HEK293 (cell line): ENCODE results near the gene LRP1B.

ENCODE experiments used
- CTCF ChIA-PET: fragments of 350-600 bp; formaldehyde crosslinking; extraction: SDS; loops from one replicate; lab custom pipeline; 2021; ENCODE audit warnings: antibody characterized with exemption; lab: Yijun Ruan, JAX
- POLR2A ChIA-PET: fragments of 300-600 bp; formaldehyde crosslinking; extraction: SDS; loops from one replicate; lab custom pipeline; 2020; ENCODE audit warnings: antibody characterized with exemption, inconsistent platforms; lab: Yijun Ruan, JAX
- H3K27ac ChIP-seq: fragments of 200-500 bp; sonication (Bioruptor generic); 2 replicates; pipeline ENCODE4 v1.5.1; 2014; ENCODE audit warnings: low read depth, low read length, control low read depth, inconsistent platforms; ENCODE audit errors: extremely low read depth
- H3K36me3 ChIP-seq, 2 experiments: fragments of 200-500 bp in 1 of 2; sonication (Bioruptor generic) in 1 of 2; 1 replicate in 1 of 2; 2 replicates in 1 of 2; pipeline ENCODE4 v1.5.1; 2014 to 2017; ENCODE audit warnings: inconsistent platforms in 2 of 2, low read length in 2 of 2; ENCODE audit not compliant: control insufficient read depth in 2 of 2, insufficient read depth in 1 of 2
- H3K4me1 ChIP-seq: fragments of 200-500 bp; sonication (Bioruptor generic); 2 replicates; pipeline ENCODE4 v1.5.1; 2014; ENCODE audit warnings: mild to moderate bottlenecking, low read length, inconsistent platforms; ENCODE audit not compliant: control insufficient read depth, insufficient read depth
- H3K4me3 ChIP-seq: 2 replicates; pipeline ENCODE4 v1.5.1; 2011; ENCODE audit warnings: low read depth, mild to moderate bottlenecking, control low read depth, low read length, moderate library complexity
- H3K9me3 ChIP-seq: fragments of 200-500 bp; sonication (Bioruptor generic); 2 replicates; pipeline ENCODE4 v1.5.1; 2014; ENCODE audit warnings: low read depth, low read length, inconsistent platforms; ENCODE audit not compliant: control insufficient read depth, insufficient read depth
- CTCF ChIP-seq: fragments of 450-650 bp; formaldehyde crosslinking; IDR thresholded peaks from 2 replicates; pipeline ENCODE4 v1.5.1; 2016; ENCODE audit warnings: missing biosample characterization, missing genetic modification characterization
- IKZF3 ChIP-seq: fragments of 450-650 bp; IDR thresholded peaks from 2 replicates; pipeline ENCODE4 v1.5.0; 2018; ENCODE audit warnings: missing biosample characterization, mild to moderate bottlenecking, missing genetic modification characterization, moderate library complexity
- KLF17 ChIP-seq: fragments of 450-650 bp; formaldehyde crosslinking; IDR thresholded peaks from 2 replicates; pipeline ENCODE4 v1.5.1; 2016; ENCODE audit warnings: missing biosample characterization, missing genetic modification characterization
- KLF9 ChIP-seq: fragments of 450-650 bp; formaldehyde crosslinking; IDR thresholded peaks from 2 replicates; pipeline ENCODE4 v1.5.1; 2016; ENCODE audit warnings: missing biosample characterization, missing genetic modification characterization, low read depth
- PRDM1 ChIP-seq: fragments of 450-650 bp; formaldehyde crosslinking; IDR thresholded peaks from 2 replicates; pipeline ENCODE4; 2016; ENCODE audit warnings: missing biosample characterization, missing genetic modification characterization
- PRDM10 ChIP-seq: fragments of 450-650 bp; formaldehyde crosslinking; IDR thresholded peaks from 2 replicates; pipeline ENCODE4 v1.5.1; 2016; ENCODE audit warnings: missing biosample characterization, missing genetic modification characterization
- ZBTB11 ChIP-seq: fragments of 450-650 bp; formaldehyde crosslinking; conservative IDR thresholded peaks from 2 replicates; pipeline ENCODE4 v1.5.1; 2016; ENCODE audit warnings: low read depth, missing biosample characterization, missing genetic modification characterization
- ZBTB20 ChIP-seq: fragments of 450-650 bp; formaldehyde crosslinking; IDR thresholded peaks from 2 replicates; pipeline ENCODE4 v1.5.1; 2016; ENCODE audit warnings: missing biosample characterization, missing genetic modification characterization
- ZBTB44 ChIP-seq: fragments of 450-650 bp; IDR thresholded peaks from 2 replicates; pipeline ENCODE4 v1.5.1; 2018; ENCODE audit warnings: missing biosample characterization, mild to moderate bottlenecking, missing genetic modification characterization
- ZNF10 ChIP-seq: fragments of 450-650 bp; formaldehyde crosslinking; IDR thresholded peaks from 2 replicates; pipeline ENCODE4 v1.5.1; 2017; ENCODE audit warnings: missing biosample characterization, missing genetic modification characterization
- ZNF184 ChIP-seq: fragments of 450-650 bp; IDR thresholded peaks from 2 replicates; pipeline ENCODE4 v1.5.1; 2018; ENCODE audit warnings: missing biosample characterization, mild to moderate bottlenecking, missing genetic modification characterization
- ZNF2 ChIP-seq: fragments of 450-650 bp; formaldehyde crosslinking; IDR thresholded peaks from 2 replicates; pipeline ENCODE4 v1.5.1; 2016; ENCODE audit warnings: missing biosample characterization, missing genetic modification characterization
- ZNF280C ChIP-seq: fragments of 450-650 bp; formaldehyde crosslinking; IDR thresholded peaks from 2 replicates; pipeline ENCODE4 v1.5.1; 2016; ENCODE audit warnings: missing biosample characterization, missing genetic modification characterization
- ZNF335 ChIP-seq: fragments of 450-650 bp; formaldehyde crosslinking; conservative IDR thresholded peaks from 2 replicates; pipeline ENCODE4 v1.5.1; 2016; ENCODE audit warnings: missing biosample characterization, missing genetic modification characterization
- ZNF366 ChIP-seq: fragments of 450-650 bp; formaldehyde crosslinking; conservative IDR thresholded peaks from 2 replicates; pipeline ENCODE4 v1.5.1; 2016; ENCODE audit warnings: missing biosample characterization, missing genetic modification characterization
- ZNF629 ChIP-seq: fragments of 450-650 bp; formaldehyde crosslinking; IDR thresholded peaks from 2 replicates; pipeline ENCODE4 v1.5.1; 2017; ENCODE audit warnings: missing biosample characterization, missing genetic modification characterization
- ZNF692 ChIP-seq: fragments of 450-650 bp; formaldehyde crosslinking; IDR thresholded peaks from 2 replicates; pipeline ENCODE4 v1.5.1; 2016; ENCODE audit warnings: missing biosample characterization, missing genetic modification characterization
- ZNF843 ChIP-seq: fragments of 450-650 bp; formaldehyde crosslinking; IDR thresholded peaks from 2 replicates; pipeline ENCODE4 v1.5.1; 2016; ENCODE audit warnings: missing biosample characterization, missing genetic modification characterization

Gene LRP1B

GRCh38 chr2:142131010-142131669 is at the start of gene LRP1B:
Gene LRP1B (minus strand): TSS chr2:142131016. CDS start chr2:142130729, 287 bp downstream.
- Histone ChIP-seq H3K27ac (peak within 1 kb of the TSS; percentile 87), H3K36me3 (no peaks in the 10 kb centered on the region), H3K4me1 (peaks cover 3% of the 10 kb centered on the region), H3K4me3 (peak within 1 kb of the TSS; percentile 69), H3K9me3 (no peaks in the 10 kb centered on the region)
- POLR2A ChIA-PET, result no interaction called here
- CTCF ChIA-PET, result interaction anchor here (0.7 to 1.7 kb wide), 3 partner anchors 9 to 210 kb away, joined by 4 to 5 read pairs (median 4); no protein-coding TSS in a partner anchor
- TF ChIP-seq ZNF692 (tag by site-specific recombination) (no peak), CTCF (tag by site-specific recombination) (no peak), ZNF366 (tag by site-specific recombination) (peak; percentile 55; the same call in 1 of the 2 replicates), KLF17 (no peak), ZNF843 (peak; percentile 86), PRDM1 (peak; percentile 85), ZBTB11 (tag by site-specific recombination) (no peak; the same call in 1 of the 2 replicates), ZBTB44 (tag by site-specific recombination) (0 out of 2 replicates have a peak, but pooled peaks have one; percentile 23), ZNF184 (tag by site-specific recombination) (no peak), ZNF629 (tag by site-specific recombination) (peak; percentile 16; the same call in 1 of the 2 replicates), IKZF3 (tag by site-specific recombination) (peak; percentile 63), ZBTB20 (tag by site-specific recombination) (peak; percentile 57; the same call in 1 of the 2 replicates), ZNF10 (tag by site-specific recombination) (0 out of 2 replicates have a peak, but pooled peaks have one; percentile 21), ZNF335 (peak; percentile 82), ZNF2 (tag by site-specific recombination) (peak; percentile 68), KLF9 (tag by site-specific recombination) (0 out of 2 replicates have a peak, but pooled peaks have one; percentile 20), ZNF280C (tag by site-specific recombination) (no peak), PRDM10 (tag by site-specific recombination) (peak; percentile 62)
